HG03064 (cell line): ENCODE data around the gene BGN.

Experiments
- ATAC-seq: cut with Tn5 transposase; IDR thresholded peaks from one replicate; pipeline ENCODE4 v1.9.1; 2021; ENCODE audit warnings: low read depth; ENCODE audit not compliant: unreplicated experiment

Gene BGN

GRCh38 chrX:153502131-153502530, 7.4 kb downstream of the BGN start:
- no peak for ATAC-seq

GRCh38 chrX:153502796-153503195, 8.0 kb downstream of the BGN start:
- no peak for ATAC-seq

DNA sequence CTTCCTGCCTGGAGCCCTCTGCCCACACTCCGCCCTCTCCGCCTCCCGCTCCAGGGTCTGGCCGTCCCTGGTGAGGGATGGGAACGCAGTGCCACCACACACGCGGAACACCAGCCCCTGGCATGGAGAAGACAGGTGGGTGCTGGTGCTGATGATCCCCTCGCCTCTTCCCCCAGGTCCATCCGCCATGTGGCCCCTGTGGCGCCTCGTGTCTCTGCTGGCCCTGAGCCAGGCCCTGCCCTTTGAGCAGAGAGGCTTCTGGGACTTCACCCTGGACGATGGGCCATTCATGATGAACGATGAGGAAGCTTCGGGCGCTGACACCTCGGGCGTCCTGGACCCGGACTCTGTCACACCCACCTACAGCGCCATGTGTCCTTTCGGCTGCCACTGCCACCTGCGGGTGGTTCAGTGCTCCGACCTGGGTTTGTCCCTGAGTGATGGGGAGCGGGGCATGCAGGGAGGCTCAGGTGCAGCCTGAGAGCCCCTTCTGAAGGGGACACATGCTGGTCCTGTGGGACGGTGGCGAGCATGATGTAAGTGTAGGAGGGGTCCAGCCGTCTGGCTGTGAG, 9.8 kb downstream of the BGN start:
- no peak for ATAC-seq

DNA sequence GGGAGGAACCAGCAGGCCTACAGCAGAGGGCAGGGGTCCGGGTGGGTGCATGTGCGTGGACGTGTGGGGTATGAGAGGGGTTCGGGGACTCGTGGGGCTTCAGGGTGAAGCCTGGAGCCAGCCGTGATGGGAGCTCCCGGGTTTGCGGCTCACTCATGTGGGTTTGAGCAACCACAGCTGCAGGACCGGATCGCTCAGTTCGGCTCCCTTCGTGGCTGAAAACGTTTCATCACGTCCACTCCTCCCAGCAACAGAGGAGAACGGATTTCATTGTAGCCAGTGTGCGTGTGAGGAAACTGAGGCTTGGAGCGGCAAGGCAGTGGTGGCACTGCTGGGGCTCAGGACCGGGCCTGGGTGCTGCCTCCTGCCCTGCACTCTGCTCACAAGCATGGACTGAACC, 10.6 kb downstream of the BGN start:
- ATAC-seq = no peak

DNA sequence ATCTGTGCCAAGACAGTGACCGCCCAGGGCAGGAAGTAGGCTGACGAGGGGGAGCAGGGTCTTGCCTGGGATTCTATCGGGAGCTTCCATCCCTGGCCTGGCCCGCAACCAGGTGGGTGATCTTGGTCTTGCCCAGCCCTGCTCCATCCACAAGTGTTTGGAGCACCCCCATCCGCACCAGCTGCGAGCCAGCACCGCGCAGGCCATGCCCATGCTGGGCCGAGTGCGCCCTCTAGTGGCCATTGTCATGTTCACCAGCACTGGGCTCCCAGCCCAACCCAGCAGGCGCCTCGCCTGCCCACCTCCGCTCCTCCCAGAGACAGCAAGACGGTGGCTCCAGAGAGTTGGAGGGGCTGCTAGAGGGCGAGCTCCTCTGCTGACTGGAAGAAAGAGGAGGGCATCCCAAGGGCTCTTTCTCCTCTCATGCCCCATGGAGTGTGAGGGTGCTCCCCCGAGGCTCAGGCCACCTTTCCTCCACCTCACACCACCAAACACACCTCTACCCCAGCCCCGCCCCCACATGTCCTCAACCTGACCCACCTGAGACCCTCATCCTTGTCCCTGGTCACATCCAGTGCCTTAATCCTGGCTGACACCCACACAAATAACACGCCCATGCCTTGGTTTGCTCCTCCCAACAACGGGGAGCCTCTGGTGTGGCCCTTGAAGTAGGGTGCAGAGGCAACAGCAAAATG, 12.9 kb downstream of the BGN start:
- ATAC-seq = no peak

DNA sequence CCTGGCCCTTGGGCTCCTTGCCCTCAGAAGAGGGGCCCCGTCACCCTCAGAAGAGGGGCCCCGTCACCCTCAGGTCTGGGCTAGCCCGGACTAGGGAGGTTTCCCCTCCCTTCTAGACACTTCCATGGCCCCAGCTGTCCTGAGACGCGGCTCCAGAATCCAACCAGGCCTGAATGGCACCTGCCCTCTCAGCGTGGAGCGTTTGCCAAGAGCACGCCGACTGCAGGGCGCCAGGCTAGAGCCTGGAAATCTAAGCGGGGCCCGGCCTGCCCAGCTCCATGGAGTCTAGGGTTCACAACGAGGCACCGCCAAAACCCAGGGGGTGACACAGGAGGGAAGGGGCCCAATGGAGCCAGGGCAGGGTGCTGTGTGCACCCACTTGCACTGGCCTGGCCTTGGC, 14.8 kb downstream of the BGN start:
- no peak for ATAC-seq

- ATAC-seq = no peak
These were observed 15.6 kb downstream of the BGN start for GRCh38 chrX:153510383-153510782.

- no peak for ATAC-seq
These were observed 17.2 kb downstream of the BGN start for GRCh38 chrX:153511784-153512500.

DNA sequence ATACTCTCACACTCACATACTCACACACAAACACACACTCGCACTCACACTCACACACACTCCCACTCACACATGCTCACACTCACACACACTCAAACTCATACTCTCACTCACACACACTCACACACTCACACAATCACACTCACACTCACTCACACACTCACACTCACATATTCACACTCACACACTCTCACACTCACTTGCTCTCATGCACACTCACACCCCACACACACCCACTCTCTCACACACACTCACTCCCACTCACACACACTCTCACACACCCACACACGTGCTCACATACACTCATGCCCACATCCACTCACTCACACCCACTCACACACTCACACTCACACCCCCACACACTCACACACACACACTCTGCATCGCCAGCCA, 17.7 kb downstream of the BGN start:
- no peak for ATAC-seq

- ATAC-seq = no peak
These were observed 18.5 kb downstream of the BGN start for GRCh38 chrX:153513265-153513664.

- no peak for ATAC-seq
These were observed 19.5 kb downstream of the BGN start for GRCh38 chrX:153514259-153514658.

- ATAC-seq = no peak
These were observed 20.7 kb downstream of the BGN start for GRCh38 chrX:153515435-153515834.

- no peak for ATAC-seq
These were observed 21.3 kb downstream of the BGN start for GRCh38 chrX:153516073-153516472.

DNA sequence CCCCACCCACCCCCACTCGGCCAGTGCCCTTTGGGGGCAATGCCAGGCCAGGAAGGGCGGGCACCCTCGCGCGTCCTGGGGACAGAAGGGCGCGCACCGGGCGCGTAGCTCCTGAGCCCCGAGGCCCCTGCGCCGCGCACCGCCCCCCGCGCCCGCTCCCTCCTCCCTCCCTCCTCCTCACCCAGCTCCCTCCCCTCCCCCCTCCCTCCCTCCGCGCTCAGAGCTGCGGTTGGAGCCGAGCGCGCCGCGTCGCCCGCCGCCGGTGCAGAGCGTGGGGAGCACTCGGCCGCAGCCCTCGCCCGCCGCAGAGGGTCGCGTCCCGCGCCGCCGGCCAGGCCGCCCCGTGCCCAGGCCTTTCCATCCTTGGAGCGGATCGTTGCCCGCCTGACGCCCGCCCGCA, 22.6 kb downstream of the BGN start, which contains the start of gene ATP2B3:
TSS of gene ATP2B3 (plus strand) at position 220 of the 400 bp plus-strand sequence. CDS start 18,606 bp downstream, outside the sequence.
- ATAC-seq = no peak

DNA sequence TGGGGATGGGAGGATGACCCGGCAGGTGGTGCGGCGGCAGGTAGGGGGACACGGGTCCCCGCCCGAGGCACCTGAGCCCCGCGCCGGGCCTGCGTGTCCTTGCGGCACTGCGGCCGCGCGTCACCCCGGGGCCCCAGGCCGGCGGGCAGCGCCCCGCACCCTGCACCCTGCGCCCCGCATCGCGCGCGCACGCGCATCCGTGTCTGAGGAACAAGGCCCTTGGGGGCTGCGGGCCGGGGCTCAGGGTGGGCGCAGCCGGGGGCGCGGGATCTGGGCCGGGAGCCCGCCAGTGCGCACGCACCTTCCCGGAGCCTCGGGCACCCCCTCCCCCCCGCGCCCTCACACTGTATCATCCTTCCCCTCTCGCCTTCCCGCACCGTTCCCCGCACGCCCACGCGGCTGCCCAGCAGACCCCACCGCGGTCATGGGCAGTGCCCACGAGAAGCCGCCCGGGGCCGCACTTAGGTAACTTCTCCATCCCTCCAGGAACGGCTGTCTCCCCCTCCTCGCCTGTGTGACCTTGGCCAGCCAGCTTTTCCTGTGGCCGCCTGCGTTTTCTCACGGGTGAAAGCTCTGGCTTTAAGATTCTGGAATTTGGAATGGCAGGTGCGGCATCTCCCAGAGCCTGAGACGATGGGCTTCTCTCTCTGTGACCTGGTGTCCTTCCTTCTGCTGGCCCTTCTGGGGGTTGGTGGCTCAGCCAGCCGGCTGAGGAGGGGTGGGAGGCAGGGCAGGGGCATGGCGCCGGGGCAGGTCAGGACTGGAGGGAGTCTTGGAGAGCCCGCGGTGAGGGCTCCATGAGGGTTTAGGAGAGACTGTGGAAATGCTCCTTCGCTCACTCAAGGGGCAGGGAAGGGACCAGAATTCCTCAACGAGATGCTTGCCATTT, 23.4 kb downstream of the BGN start:
- no peak for ATAC-seq

DNA sequence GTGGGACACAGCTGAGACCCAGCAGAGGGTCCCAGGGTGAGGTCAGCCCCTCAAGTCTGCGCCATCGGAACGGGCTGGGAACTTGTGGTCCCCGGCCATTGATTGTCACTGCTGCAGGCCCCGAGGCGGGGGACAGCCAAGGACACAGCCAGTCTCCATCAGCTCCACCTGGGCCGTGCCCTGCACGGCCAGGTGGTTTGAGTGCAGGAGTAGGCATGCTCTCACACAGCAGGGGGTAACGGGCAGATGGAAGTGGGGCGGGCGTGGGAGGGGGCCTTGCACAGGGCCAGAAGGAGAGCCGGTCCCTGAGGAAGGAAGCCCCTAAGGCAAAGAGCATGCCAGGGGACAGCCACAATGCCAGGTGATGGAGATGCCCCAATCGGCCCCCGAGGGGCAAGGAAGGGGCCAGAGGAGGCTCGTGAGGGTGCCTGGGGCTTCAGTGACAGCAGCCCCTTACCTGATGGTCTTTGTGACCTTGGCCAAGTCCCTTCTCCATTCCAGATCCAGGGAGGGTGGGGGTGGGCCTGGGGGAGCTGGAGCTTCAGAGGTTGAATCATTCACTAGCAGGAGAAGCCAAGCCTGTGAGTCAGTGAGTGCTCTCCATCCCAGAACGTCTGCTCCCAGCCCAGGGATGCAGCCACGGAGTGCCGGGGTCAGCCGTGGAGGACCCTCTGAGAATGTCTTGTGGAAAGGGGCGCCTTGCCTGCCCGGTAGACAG, 24.9 kb downstream of the BGN start:
- ATAC-seq = no peak

DNA sequence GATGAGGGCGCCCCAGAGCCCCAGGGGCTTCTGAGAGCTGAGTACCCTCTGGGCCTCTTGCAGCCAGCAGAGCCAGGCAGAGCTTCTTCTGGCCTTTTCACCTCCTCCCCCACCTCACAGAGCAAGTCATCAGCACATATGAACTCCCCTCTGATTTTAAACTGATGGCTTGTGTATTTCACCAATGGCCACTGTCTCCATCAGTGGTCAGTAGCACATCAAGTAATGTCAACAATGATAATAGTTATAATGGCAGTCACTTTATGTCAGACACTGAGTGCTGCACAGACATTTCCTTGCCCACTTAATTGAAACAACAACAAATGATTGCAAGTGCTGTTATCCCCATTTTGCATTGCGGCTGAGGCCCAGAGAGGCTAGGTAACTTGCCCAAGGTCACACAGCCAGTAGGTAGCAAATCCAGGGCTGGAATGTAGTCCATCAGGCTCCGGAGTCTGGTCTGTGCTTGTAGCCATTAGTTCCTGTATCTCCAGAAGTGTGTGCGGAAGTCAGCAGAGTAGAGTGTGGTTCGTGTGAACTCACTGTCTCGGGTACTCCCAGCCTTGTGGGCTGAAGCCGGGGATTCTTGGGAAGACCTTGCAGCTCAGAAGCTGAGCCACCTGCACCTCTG, 25.6 kb downstream of the BGN start:
- no peak for ATAC-seq

DNA sequence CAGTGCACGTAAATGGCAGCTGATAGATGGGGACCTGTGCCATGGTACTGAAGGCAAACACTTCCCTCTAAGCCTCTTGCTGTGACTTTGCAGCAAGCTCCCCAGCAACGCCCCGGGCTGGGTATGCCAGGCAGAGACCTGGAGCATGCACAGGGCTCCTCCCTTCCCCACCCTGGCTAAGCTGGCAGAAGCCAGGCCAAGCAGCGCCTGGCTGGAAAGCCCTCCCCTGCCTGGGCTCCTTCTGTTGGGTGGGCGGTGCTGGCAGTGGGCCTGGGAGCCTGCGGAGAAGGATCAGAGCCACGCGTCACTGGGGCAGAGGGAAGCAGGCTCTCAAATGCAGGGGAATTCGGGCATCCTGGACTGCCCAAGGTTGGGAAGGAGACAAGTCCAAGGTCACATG, 26.3 kb downstream of the BGN start:
- ATAC-seq = no peak

GRCh38 chrX:153522259-153522658, 27.5 kb downstream of the BGN start:
- no peak for ATAC-seq

- ATAC-seq = no peak
These were observed 28.5 kb downstream of the BGN start for GRCh38 chrX:153523269-153523668.
